Peyer's patch (tissue), 4 donors: Measurements from ENCODE around the gene BRCA1.
"Not testable (repeated sequence)": the region's sequence is repeated elsewhere in the genome, so short reads cannot be mapped to it uniquely, and the experiment has no call there.

Source experiments
- POLR2A ChIP-seq, 2 donors: fragments of 450-650 bp; IDR thresholded peaks; one replicate each; pipeline ENCODE4 v1.5.1; 2017; ENCODE audit warnings: antibody characterized with exemption in 2 of 2, mild to moderate bottlenecking in 2 of 2, moderate library complexity in 2 of 2
- TF ChIP-seq, protein P1 (sequence below), 6 experiments: fragments of 450-650 bp in 4 of 6; fragments of 200-600 bp in 2 of 6; sonication (generic) in 1 of 6; IDR thresholded peaks; one replicate each; pipeline ENCODE4 v1.5.1; 2017 to 2019; ENCODE audit warnings: antibody characterized with exemption in 6 of 6, mild to moderate bottlenecking in 3 of 6, moderate library complexity in 1 of 6

GRCh38 chr17:43000894-43001293 lies 124.3 kb downstream of the BRCA1 start:
- TF ChIP-seq, protein P1, sequence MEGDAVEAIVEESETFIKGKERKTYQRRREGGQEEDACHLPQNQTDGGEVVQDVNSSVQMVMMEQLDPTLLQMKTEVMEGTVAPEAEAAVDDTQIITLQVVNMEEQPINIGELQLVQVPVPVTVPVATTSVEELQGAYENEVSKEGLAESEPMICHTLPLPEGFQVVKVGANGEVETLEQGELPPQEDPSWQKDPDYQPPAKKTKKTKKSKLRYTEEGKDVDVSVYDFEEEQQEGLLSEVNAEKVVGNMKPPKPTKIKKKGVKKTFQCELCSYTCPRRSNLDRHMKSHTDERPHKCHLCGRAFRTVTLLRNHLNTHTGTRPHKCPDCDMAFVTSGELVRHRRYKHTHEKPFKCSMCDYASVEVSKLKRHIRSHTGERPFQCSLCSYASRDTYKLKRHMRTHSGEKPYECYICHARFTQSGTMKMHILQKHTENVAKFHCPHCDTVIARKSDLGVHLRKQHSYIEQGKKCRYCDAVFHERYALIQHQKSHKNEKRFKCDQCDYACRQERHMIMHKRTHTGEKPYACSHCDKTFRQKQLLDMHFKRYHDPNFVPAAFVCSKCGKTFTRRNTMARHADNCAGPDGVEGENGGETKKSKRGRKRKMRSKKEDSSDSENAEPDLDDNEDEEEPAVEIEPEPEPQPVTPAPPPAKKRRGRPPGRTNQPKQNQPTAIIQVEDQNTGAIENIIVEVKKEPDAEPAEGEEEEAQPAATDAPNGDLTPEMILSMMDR (IDR thresholded peaks at IDR 0.05), result not testable (repeated sequence)
- TF ChIP-seq POLR2A (IDR thresholded peaks at IDR 0.05), result not testable (repeated sequence)
